Fibroblast of lung (primary cell): ENCODE measurements around the gene CLUH. TPM values are rescaled to one million over a fixed set of nuclear protein-coding genes. Genes with fewer than 3 reads are reported as not detected.

Experiments used
- DNase-seq, 2 donors: peaks; one replicate each; pipeline versions ENCODE4 v3.0.0 to v3.0.0-alpha.2; 2010; ENCODE audit warnings: low read depth in 2 of 2
- H2AFZ ChIP-seq: 2 replicates; pipeline ENCODE4 v1.5.1; 2012; ENCODE audit warnings: low read length, control low read depth, inconsistent platforms
- H3K27ac ChIP-seq: 2 replicates; pipeline ENCODE4 v1.5.1; 2011; ENCODE audit warnings: low read length, control low read depth; ENCODE audit not compliant: insufficient read depth
- H3K27me3 ChIP-seq: 2 replicates; pipeline ENCODE4 v1.5.1; 2011; ENCODE audit warnings: mild to moderate bottlenecking, low read length; ENCODE audit not compliant: control insufficient read depth, insufficient read depth
- H3K36me3 ChIP-seq: 2 replicates; pipeline ENCODE4 v1.5.1; 2011; ENCODE audit warnings: low read length; ENCODE audit not compliant: control insufficient read depth, insufficient read depth
- H3K4me1 ChIP-seq: 2 replicates; pipeline ENCODE4 v1.5.1; 2011; ENCODE audit warnings: low read length; ENCODE audit not compliant: control insufficient read depth, insufficient read depth; ENCODE audit errors: extremely low read depth
- H3K4me2 ChIP-seq: 2 replicates; pipeline ENCODE4 v1.5.1; 2011; ENCODE audit warnings: low read length, control low read depth; ENCODE audit not compliant: insufficient read depth; ENCODE audit errors: extremely low read depth
- H3K4me3 ChIP-seq, 4 experiments: fragments of 200-600 bp in 1 of 4; sonication (generic) in 1 of 4; replicated peaks in 1 of 4; 2 replicates each; pipeline ENCODE4 v1.5.1; 2011 to 2016; ENCODE audit warnings: low read length in 4 of 4, low read depth in 3 of 4, mild to moderate bottlenecking in 3 of 4, control low read depth in 2 of 4, inconsistent platforms in 1 of 4, mixed read lengths in 1 of 4; ENCODE audit not compliant: insufficient read depth in 1 of 4; ENCODE audit errors: control extremely low read depth in 1 of 4
- H3K79me2 ChIP-seq: 2 replicates; pipeline ENCODE4 v1.5.1; 2012; ENCODE audit warnings: mild to moderate bottlenecking, low read length, inconsistent platforms; ENCODE audit not compliant: control insufficient read depth, insufficient read depth
- H3K9ac ChIP-seq: 2 replicates; pipeline ENCODE4 v1.5.1; 2011; ENCODE audit warnings: mild to moderate bottlenecking, low read length, control low read depth; ENCODE audit not compliant: insufficient read depth
- H3K9me3 ChIP-seq: 2 replicates; pipeline ENCODE4 v1.5.1; 2012; ENCODE audit warnings: low read depth, low read length; ENCODE audit not compliant: control insufficient read depth, insufficient read depth
- H4K20me1 ChIP-seq: 2 replicates; pipeline ENCODE4 v1.5.1; 2011; ENCODE audit warnings: low read length; ENCODE audit not compliant: control insufficient read depth, insufficient read depth; ENCODE audit errors: extremely low read depth
- CTCF ChIP-seq, 2 donors: IDR thresholded peaks in 1 of 2; conservative IDR thresholded peaks in 1 of 2; 1 replicate in 1 of 2; 2 replicates in 1 of 2; pipeline ENCODE4 v1.5.1; 2011 to 2012; ENCODE audit warnings: low read length in 2 of 2, control low read depth in 1 of 2, inconsistent platforms in 1 of 2, low read depth in 1 of 2, mild to moderate bottlenecking in 1 of 2
- EZH2 ChIP-seq: IDR thresholded peaks from 2 replicates; pipeline ENCODE4 v1.5.1; 2012; ENCODE audit warnings: low read length, control low read depth, mild to moderate bottlenecking; ENCODE audit errors: missing control alignments
- polyA plus RNA-seq, 2 donors: library from polyadenylated mRNA; depleted of rRNA in 1 of 2; stranded (reverse) in 1 of 2; unstranded in 1 of 2; fragments of >200 nt; gene quantifications; 2 replicates each; pipeline ENCODE4 v1.2.1, GENCODE V29; 2011 to 2012; ENCODE audit warnings: missing spikeins in 1 of 2
- total RNA-seq: library from RNA; depleted of rRNA; stranded (reverse); fragments of >200 nt; gene quantifications from 2 replicates; pipeline ENCODE4 v1.2.1, GENCODE V29; 2014

The CLUH gene
- total and polyA plus RNA-seq, 2 donors (not counting 1 experiment from before 2014, with no cell fraction given) = 10.5 to 29.4 TPM

GRCh38 chr17:2703181-2703580 lies 8.4 kb downstream of the CLUH start:
- Histone ChIP-seq H3K27ac (no peak overlapping the region), H3K4me2 (no peak overlapping the region), H2AFZ (no peak overlapping the region), H3K4me3 (no peak overlapping the region), H3K4me1 (peaks cover 12% of the 10 kb centered on the region), H3K79me2 (peaks cover 43% of the 10 kb centered on the region), H3K36me3 (peaks cover 19% of the 10 kb centered on the region), H3K9me3 (no peaks in the 10 kb centered on the region), H3K27me3 (no peaks in the 10 kb centered on the region), H3K9ac (no peak overlapping the region), H4K20me1 (peaks cover 3% of the 10 kb centered on the region)
- DNase-seq = no peak
- TF ChIP-seq EZH2 (no peak), CTCF (conservative IDR thresholded peaks at IDR 0.05 in 1 of 2, IDR thresholded peaks at IDR 0.05 in 1 of 2; ENCODE audit: low read depth in 1 of 2, low read length in 2 of 2) (no peak)

DNA sequence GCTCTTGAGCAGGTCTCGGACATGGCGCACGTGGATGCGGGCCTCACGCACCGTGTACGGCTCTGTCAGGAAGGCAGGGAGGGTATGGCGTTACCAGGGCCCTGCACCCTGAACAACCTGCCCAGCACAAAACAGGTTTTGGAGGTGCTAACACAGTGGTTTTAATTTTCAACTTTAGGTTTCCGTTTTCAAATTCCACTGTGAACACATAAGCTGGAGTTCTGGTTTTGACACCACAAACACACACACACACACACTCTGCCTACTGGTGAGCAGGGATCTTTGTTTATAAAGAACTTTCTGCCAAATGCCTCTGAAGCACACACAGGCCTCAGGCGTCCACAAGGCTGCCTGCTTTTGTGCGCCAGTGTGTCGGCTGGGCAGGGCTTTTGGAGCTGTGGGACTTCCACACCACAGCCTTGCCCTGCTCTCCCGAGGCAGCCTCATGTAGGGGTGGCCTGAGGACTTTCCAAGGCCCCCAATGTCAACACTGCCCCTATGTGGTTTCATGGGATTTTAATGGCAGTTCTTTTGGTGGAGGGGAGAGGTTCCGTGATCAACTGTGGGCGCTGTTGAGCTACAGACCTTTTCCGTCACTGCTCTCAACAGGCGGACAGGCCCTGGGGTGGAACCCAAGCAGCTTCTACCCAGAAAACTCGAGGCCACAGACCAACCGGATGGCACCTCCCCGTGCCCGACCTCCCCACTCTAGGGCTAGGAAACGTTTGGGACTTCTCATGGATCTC lies 9.4 kb downstream of the CLUH start:
- Histone ChIP-seq H2AFZ (no peak overlapping the region), H3K79me2 (peaks cover 33% of the 10 kb centered on the region), H3K9ac (no peak overlapping the region), H3K36me3 (peaks cover 25% of the 10 kb centered on the region), H3K9me3 (no peaks in the 10 kb centered on the region), H3K4me1 (peaks cover 7% of the 10 kb centered on the region), H3K27ac (no peak overlapping the region), H3K4me2 (no peak overlapping the region), H3K27me3 (no peaks in the 10 kb centered on the region), H3K4me3 (no peak overlapping the region), H4K20me1 (peaks cover 3% of the 10 kb centered on the region)
- DNase-seq = no peak
- TF ChIP-seq CTCF (conservative IDR thresholded peaks at IDR 0.05 in 1 of 2, IDR thresholded peaks at IDR 0.05 in 1 of 2; ENCODE audit: low read depth in 1 of 2, low read length in 2 of 2) (no peak), EZH2 (no peak)

- H2AFZ ChIP-seq = no peak overlapping the region
- no peak overlapping the region for H3K27ac ChIP-seq
- TF ChIP-seq CTCF (conservative IDR thresholded peaks at IDR 0.05 in 1 of 2, IDR thresholded peaks at IDR 0.05 in 1 of 2; ENCODE audit: low read depth in 1 of 2, low read length in 2 of 2) (no peak), EZH2 (no peak)
- H3K4me3 ChIP-seq = no peak overlapping the region
- no peak for DNase-seq
- H3K79me2 ChIP-seq = peaks cover 25% of the 10 kb centered on the region
- H3K4me2 ChIP-seq = no peak overlapping the region
- peaks cover 7% of the 10 kb centered on the region for H3K4me1 ChIP-seq
- peaks cover 3% of the 10 kb centered on the region for H4K20me1 ChIP-seq
- H3K9me3 ChIP-seq = no peaks in the 10 kb centered on the region
- H3K36me3 ChIP-seq = peaks cover 26% of the 10 kb centered on the region
- no peak overlapping the region for H3K9ac ChIP-seq
- H3K27me3 ChIP-seq = no peaks in the 10 kb centered on the region
These were observed 10.2 kb downstream of the CLUH start for GRCh38 chr17:2701161-2701995.
